NB4 (cell line): ENCODE measurements around the gene TMEM74B.

Experiments used
- DNase-seq: peaks from one replicate; pipeline ENCODE4 v3.0.0; 2010; ENCODE audit warnings: low read depth
- H3K4me3 ChIP-seq: one replicate; pipeline ENCODE4 v1.5.1; 2011; ENCODE audit warnings: mild to moderate bottlenecking, low read depth, low read length, moderate library complexity
- CTCF ChIP-seq: IDR thresholded peaks from one replicate; pipeline ENCODE4 v1.5.1; 2012; ENCODE audit warnings: low read depth, low read length
- MAX ChIP-seq: IDR thresholded peaks from 2 replicates; pipeline ENCODE4 v1.6.1; 2011; ENCODE audit warnings: low read depth, low read length
- MYC ChIP-seq: IDR thresholded peaks from 2 replicates; pipeline ENCODE4 v1.6.1; 2011; ENCODE audit warnings: low read depth, low read length
- POLR2A ChIP-seq: IDR thresholded peaks from 2 replicates; pipeline ENCODE4 v1.6.1; 2011; ENCODE audit warnings: mild to moderate bottlenecking; ENCODE audit not compliant: insufficient read length; ENCODE audit errors: extremely low read depth

The TMEM74B gene

DNA sequence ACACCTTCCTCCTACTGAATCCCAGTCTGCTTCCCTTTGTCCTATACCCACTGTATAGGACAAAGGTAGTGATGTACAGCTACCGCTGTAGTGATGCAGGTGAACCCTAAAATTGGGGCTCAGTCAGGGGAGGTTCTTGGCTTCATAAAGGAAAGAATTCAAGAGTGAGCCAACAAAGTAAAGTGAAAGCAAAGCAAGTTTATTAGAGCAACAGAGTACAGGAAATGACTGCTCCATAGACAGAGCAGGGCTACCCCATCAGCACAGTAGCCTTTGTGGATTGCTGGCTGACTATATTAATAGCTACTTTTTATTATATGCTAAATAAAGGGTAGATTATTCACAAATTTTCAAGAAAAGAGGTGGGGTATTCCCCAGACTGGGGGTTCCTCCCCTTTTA, 15.2 kb upstream of the TMEM74B start:
- DNase-seq, result no peak
- TF ChIP-seq MAX (no peak), POLR2A (no peak), MYC (no peak), CTCF (no peak)
- H3K4me3 ChIP-seq, result no peak overlapping the region

DNA sequence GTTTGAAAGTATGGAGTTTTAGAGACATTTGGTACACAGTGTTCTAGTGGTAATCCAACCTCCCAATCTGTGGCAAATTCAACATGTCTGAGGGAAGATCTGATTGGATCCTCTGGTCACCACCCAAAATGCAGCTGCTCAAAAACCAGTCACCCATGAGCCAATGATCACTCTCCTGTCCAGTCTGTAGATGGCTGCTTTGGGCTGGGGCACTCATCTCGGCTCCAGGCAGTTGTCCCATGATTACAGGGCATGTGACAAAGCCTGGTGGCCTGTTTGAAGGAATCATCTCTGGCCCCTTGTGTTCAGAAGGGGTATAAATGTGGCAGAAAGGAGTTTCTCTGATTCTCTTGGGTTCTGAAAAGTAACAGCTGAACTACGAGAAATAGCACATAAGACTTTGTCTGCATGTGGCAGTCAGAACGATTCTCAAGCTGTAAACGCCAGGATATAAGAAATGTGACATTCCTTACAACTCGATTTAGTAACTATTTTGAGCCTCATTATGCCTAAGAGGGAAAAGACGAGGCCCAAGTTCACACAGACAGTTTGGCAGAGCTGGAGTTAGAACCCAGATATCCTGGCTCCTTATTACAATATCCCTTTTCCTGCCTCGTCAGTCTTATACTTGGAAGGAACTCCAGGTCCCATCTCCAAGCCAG, 14.6 kb upstream of the TMEM74B start:
- no peak overlapping the region for H3K4me3 ChIP-seq
- no peak for DNase-seq
- TF ChIP-seq POLR2A (no peak), CTCF (no peak), MAX (no peak), MYC (no peak)

DNA sequence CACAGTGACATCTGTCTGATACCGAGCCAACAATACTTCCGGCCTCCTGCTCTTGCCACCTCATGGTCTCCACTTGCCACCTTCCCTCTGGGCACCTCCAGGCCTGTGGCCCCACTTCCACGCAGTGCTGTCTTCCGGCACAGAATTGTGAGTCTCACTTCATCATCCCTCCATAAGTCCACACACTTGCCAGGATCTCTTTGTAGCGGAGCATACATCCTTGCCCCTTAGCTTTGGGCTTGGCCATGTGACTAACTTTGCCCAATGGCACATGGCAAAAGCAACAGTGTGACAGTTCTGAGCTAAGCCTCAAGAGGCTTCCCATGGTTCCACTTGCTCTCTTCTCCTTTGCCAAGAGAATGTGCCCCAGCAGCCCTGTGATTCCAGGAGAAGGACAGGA, 14.0 kb upstream of the TMEM74B start:
- no peak for DNase-seq
- no peak overlapping the region for H3K4me3 ChIP-seq
- TF ChIP-seq POLR2A (no peak), MYC (no peak), MAX (no peak), CTCF (no peak)

DNA sequence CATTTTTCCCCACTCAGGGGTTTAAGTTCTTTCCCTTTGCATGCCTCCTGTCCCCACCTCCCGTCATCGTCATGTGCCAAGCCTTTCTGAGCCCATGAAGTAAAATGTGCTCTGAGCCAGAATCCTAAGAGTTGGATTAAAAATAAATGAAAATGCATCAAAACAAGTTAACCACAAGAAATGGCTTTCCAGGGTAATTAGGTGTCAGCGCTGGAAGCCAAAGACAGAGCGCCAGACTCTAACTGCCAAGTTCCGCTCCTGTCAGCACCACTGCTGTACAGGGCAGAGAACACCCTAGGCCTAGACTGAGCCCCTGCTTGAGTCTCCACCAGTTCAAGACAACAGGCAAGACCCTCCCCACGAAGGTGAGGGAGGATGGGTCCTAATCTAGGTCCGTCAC, 13.0 kb upstream of the TMEM74B start:
- no peak for TF ChIP-seq MAX
- no peak for TF ChIP-seq MYC
- TF ChIP-seq CTCF, result no peak
- TF ChIP-seq POLR2A, result no peak
- H3K4me3 ChIP-seq, result no peak overlapping the region
- DNase-seq, result no peak

DNA sequence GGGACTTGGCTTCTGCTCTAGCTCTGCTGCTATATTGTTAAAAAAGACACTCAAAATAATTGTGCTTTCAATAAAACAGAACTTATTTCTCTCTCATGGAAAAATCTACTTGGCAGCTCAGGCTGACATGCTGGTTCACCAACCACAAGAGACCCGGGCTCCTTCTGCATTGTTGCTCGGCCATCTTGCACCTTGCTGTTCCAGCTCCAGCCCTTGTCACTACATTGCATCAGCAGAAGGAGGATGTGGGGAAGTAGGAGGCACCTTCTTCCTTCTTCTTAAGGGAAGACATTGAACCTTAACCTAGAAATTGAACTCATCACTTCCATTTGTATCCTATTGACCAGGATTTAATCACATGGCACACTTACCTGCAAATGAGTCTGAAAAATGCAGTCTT, 11.9 kb upstream of the TMEM74B start:
- peak; percentile 38 for DNase-seq
- TF ChIP-seq POLR2A, result no peak
- TF ChIP-seq MYC, result no peak
- no peak for TF ChIP-seq MAX
- no peak for TF ChIP-seq CTCF
- no peak overlapping the region for H3K4me3 ChIP-seq

- DNase-seq, result no peak
- no peak overlapping the region for H3K4me3 ChIP-seq
- TF ChIP-seq CTCF (no peak), POLR2A (no peak), MYC (no peak), MAX (no peak)
Measured at GRCh38 chr20:1195226-1195625, 10.4 kb upstream of the TMEM74B start.
